ENCODE data around the gene TMEM80. TPM values are rescaled to one million over a fixed set of nuclear protein-coding genes. Genes with fewer than 3 reads are reported as not detected.

Gene TMEM80
- total RNA-seq, 4 donors from 2014 or later = 35.6 to 65.8 (median 48.6) TPM

DNA sequence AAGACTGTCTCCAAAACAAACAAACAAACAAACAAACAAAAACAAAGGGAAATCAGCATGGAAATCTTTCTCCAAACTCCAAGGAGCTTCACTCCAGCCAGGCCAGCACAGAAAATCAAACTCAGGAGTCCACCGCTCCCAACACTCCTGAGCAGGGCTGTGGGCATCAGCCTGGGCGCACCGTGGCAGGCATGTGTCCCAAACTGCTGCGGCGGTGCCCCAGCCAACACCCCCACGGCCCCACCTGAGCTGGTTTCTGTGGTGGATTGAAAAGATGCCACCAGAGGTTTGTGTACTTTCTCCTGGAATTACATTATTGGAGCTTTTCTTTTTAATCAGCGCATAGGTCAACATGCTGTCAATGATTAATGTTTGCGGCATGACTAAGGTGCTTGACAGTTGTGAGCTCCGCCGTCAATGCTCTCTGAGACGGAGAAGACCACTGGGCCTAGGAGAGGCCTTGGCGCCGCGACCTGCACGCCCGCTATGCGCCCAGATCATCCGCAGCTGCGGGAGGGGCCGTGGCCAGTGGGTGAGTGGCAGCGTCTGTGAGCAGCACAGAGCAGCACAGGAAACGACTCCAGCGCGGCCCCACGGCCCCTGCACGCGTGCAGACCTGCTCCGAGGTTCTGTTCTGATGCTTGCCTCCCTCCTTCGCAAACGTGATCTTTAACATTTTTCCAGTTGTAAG, 40.4 kb upstream of the TMEM80 start:
- H3K9me3 ChIP-seq = no peaks in the 10 kb centered on the region
- 90 to 94% methylated on average over 8 to 14 of the region's 30 CpGs for WGBS, 2 donors (ENCODE audit: low coverage in 1 of 2)
- no peaks in the 10 kb centered on the region for H3K27me3 ChIP-seq
- TF ChIP-seq EP300 (IDR thresholded peaks at IDR 0.05) = no peak
- no peak for TF ChIP-seq CTCF (IDR thresholded peaks at IDR 0.05)
- no peak for TF ChIP-seq POLR2AphosphoS5 (IDR thresholded peaks at IDR 0.05)
- no peak for TF ChIP-seq POLR2A (IDR thresholded peaks at IDR 0.05)
- no peak overlapping the region for H3K4me3 ChIP-seq
- no peaks in the 10 kb centered on the region for H3K4me1 ChIP-seq
- H3K36me3 ChIP-seq = peaks cover 0 to 75% of the 10 kb centered on the region in 2 donors
- no peak for ATAC-seq
- H3K27ac ChIP-seq = no peak overlapping the region

- TF ChIP-seq EP300 (IDR thresholded peaks at IDR 0.05) (no peak), POLR2A (IDR thresholded peaks at IDR 0.05) (no peak), CTCF (IDR thresholded peaks at IDR 0.05) (no peak), POLR2AphosphoS5 (IDR thresholded peaks at IDR 0.05) (no peak)
- Histone ChIP-seq H3K9me3 (no peaks in the 10 kb centered on the region), H3K27me3 (no peaks in the 10 kb centered on the region), H3K36me3 (peaks cover 0 to 77% of the 10 kb centered on the region in 2 donors), H3K27ac (no peak overlapping the region), H3K4me1 (no peaks in the 10 kb centered on the region), H3K4me3 (no peak overlapping the region)
- ATAC-seq = no peak
- 87 to 100% methylated on average over 2 to 3 of the region's 14 CpGs for WGBS, 2 donors (ENCODE audit: low coverage in 1 of 2)
These were observed 39.2 kb upstream of the TMEM80 start for GRCh38 chr11:656426-656825.

GRCh38 chr11:656866-657265, 38.8 kb upstream of the TMEM80 start:
- Histone ChIP-seq H3K27me3 (no peaks in the 10 kb centered on the region), H3K36me3 (peaks cover 0 to 78% of the 10 kb centered on the region in 2 donors), H3K4me1 (no peaks in the 10 kb centered on the region), H3K27ac (no peak overlapping the region), H3K4me3 (no peak overlapping the region), H3K9me3 (no peaks in the 10 kb centered on the region)
- ATAC-seq = no peak
- 33% methylated on average over 1 of the region's 7 CpGs; no CpG with 5 or more reads in 1 of the 2 donors for WGBS, 2 donors (ENCODE audit: low coverage in 1 of 2)
- TF ChIP-seq POLR2A (IDR thresholded peaks at IDR 0.05) (no peak), EP300 (IDR thresholded peaks at IDR 0.05) (no peak), CTCF (IDR thresholded peaks at IDR 0.05) (no peak), POLR2AphosphoS5 (IDR thresholded peaks at IDR 0.05) (no peak)

DNA sequence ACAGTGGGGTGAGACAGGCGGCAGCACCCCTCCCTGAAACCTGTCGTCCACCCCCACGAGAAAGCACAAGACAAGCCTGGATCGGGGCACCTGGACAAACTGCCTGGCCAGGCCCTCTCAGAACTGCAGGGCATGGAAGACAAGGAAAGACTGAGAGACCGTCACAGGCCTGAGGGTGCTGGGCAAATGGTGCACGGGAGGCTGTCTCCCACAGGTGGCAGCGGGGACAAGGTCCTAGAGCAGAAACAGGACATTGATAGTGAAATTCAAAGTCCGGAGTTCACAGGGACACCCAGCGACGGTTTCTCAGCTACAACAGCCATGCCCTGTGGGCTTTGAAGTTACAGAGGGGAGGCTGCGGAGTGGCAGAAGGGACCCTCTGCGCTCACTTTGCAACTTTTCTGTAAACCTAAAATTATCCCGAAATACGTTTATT, 37.9 kb upstream of the TMEM80 start:
- Histone ChIP-seq H3K4me1 (peaks cover 0 to 1% (median 0%) of the 10 kb centered on the region in 3 donors), H3K36me3 (peaks cover 0 to 83% of the 10 kb centered on the region in 2 donors), H3K27me3 (no peaks in the 10 kb centered on the region), H3K9me3 (no peaks in the 10 kb centered on the region), H3K27ac (no peak overlapping the region), H3K4me3 (no peak overlapping the region)
- 60 to 86% methylated on average over 3 to 8 of the region's 14 CpGs for WGBS, 2 donors (ENCODE audit: low coverage in 1 of 2)
- ATAC-seq = no peak
- no peak for TF ChIP-seq CTCF (IDR thresholded peaks at IDR 0.05)
- TF ChIP-seq POLR2A (IDR thresholded peaks at IDR 0.05) = no peak
- TF ChIP-seq POLR2AphosphoS5 (IDR thresholded peaks at IDR 0.05) = no peak

- Histone ChIP-seq H3K4me1 (peaks cover 0 to 4% (median 0%) of the 10 kb centered on the region in 3 donors), H3K9me3 (no peaks in the 10 kb centered on the region), H3K27me3 (no peaks in the 10 kb centered on the region), H3K27ac (no peak overlapping the region), H3K4me3 (no peak overlapping the region), H3K36me3 (peaks cover 0 to 75% of the 10 kb centered on the region in 2 donors)
- no peak for TF ChIP-seq POLR2AphosphoS5 (IDR thresholded peaks at IDR 0.05)
- TF ChIP-seq POLR2A (IDR thresholded peaks at IDR 0.05) = no peak
- TF ChIP-seq EP300 (IDR thresholded peaks at IDR 0.05) = no peak
- TF ChIP-seq CTCF (IDR thresholded peaks at IDR 0.05) = no peak
- ATAC-seq = no peak
- WGBS, 2 donors (ENCODE audit: low coverage in 1 of 2) = 85 to 86% methylated on average over 6 to 7 of the region's 16 CpGs
These were observed 36.0 kb upstream of the TMEM80 start for GRCh38 chr11:659532-660085.
